Measurements from ENCODE around the gene TBCA. TPM values are rescaled to one million over a fixed set of nuclear protein-coding genes. Genes with fewer than 3 reads are reported as not detected.
A peak's percentile ranks its signal among the peaks of the same experiment; 100 is the strongest.
"Not testable (repeated sequence)": the region's sequence is repeated elsewhere in the genome, so short reads cannot be mapped to it uniquely, and the experiment has no call there.

TBCA gene
- total RNA-seq, 2 experiments from 2014 or later: 156 to 166 TPM

- Mint-ChIP-seq H3K27ac (peak overlapping the region; percentile 26), H3K36me3 (peaks cover 14% of the 10 kb centered on the region), H3K27me3 (no peaks in the 10 kb centered on the region), H3K4me3 (no peak overlapping the region), H3K9me3 (peaks cover 2% of the 10 kb centered on the region), H3K4me1 (peaks cover 7% of the 10 kb centered on the region)
- POLR2A ChIA-PET: no interaction called here
- DNase-seq (no peak), ATAC-seq (ENCODE audit: low read depth) (no peak)
Observed at GRCh38 chr5:77718934-77719610, 57.1 kb downstream of the TBCA start.

- no peaks in the 10 kb centered on the region for H3K9me3 Mint-ChIP-seq
- H3K27ac Mint-ChIP-seq: no peak overlapping the region
- POLR2A ChIA-PET: no interaction called here
- no peak for ATAC-seq (ENCODE audit: low read depth)
- no peak for DNase-seq
- H3K27me3 Mint-ChIP-seq: no peaks in the 10 kb centered on the region
- no peaks in the 10 kb centered on the region for H3K4me1 Mint-ChIP-seq
- peaks cover 18% of the 10 kb centered on the region for H3K36me3 Mint-ChIP-seq
- H3K4me3 Mint-ChIP-seq: no peak overlapping the region
Observed at GRCh38 chr5:77709993-77710685, 66.0 kb downstream of the TBCA start.

DNA sequence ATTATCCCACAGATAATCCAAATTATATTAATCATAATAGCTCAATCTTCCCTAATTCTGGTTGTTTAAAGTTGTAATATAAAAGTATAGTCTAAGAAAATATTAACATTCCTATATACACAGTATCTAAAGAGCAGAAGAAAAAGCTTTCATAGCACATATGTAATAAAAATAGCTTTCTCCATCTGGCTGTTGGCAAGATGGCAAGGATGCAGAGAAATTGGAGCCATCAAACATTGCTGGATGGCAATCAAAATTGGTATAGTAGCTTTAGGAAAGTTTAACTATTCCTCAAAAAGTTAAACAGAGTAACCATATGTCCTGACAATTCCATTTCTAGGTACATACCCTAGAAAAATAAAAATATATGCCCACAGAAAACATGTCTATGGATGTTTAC lies 66.8 kb downstream of the TBCA start:
- no peak for ATAC-seq (ENCODE audit: low read depth)
- Mint-ChIP-seq H3K27me3 (no peaks in the 10 kb centered on the region), H3K4me3 (no peak overlapping the region), H3K9me3 (no peaks in the 10 kb centered on the region), H3K4me1 (no peaks in the 10 kb centered on the region), H3K27ac (no peak overlapping the region), H3K36me3 (peaks cover 24% of the 10 kb centered on the region)
- POLR2A ChIA-PET: interaction anchor here (0.6 kb wide), 1 partner anchor 28 kb away, joined by 3 read pairs; no protein-coding TSS in a partner anchor
- no peak for DNase-seq

DNA sequence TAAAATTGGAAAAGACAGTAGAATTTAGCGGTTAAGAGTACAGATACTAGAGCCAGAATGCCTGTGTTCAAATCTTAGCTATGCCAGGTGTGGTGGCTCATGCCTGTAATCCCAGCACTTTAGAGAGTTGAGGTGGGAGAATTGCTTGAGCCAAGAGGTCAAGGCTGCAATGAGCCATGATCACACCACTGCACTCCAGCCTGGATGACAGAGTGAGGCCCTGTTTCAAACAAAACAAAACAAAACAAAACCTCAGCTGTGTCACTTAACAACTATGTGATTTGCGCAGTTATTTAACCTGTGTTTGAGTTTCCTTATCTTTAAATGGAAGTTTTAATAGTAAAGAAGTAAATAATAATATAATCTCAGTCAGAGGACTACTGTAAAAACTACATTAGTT lies 68.3 kb downstream of the TBCA start:
- Mint-ChIP-seq H3K36me3 (peaks cover 33% of the 10 kb centered on the region), H3K27me3 (no peaks in the 10 kb centered on the region), H3K9me3 (no peaks in the 10 kb centered on the region), H3K4me3 (no peak overlapping the region), H3K27ac (no peak overlapping the region), H3K4me1 (no peaks in the 10 kb centered on the region)
- DNase-seq: no peak
- POLR2A ChIA-PET: no interaction called here
- no peak for ATAC-seq (ENCODE audit: low read depth)

GRCh38 chr5:77699569-77699968 lies 76.6 kb downstream of the TBCA start:
- H3K9me3 Mint-ChIP-seq; POLR2A ChIA-PET; DNase-seq; ATAC-seq (ENCODE audit: low read depth); H3K27me3 Mint-ChIP-seq; H3K4me3 Mint-ChIP-seq; H3K27ac Mint-ChIP-seq: not testable (repeated sequence)
- H3K36me3 Mint-ChIP-seq: peaks cover 59% of the 10 kb centered on the region
- H3K4me1 Mint-ChIP-seq: peaks cover 17% of the 10 kb centered on the region

DNA sequence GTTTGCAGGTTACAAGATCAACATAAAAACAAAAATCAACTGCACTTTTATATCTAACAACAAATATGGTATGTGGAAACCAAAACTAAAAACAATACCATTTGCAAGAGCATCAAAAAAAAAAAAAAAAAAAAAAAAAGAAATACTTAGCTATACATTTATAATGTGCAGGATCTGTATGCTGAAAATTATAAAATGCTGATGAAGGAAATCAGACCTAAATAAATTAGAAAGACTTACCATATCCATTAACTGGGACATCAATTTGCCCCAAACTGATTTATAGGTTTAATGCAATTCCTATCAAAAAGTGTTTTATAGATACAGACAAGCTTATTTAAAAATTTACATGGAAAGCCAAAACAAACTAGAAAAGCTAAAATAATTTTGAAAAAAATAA lies 77.2 kb downstream of the TBCA start:
- DNase-seq (no peak), ATAC-seq (ENCODE audit: low read depth) (no peak)
- peaks cover 1% of the 10 kb centered on the region for H3K9me3 Mint-ChIP-seq
- H3K4me1 Mint-ChIP-seq: peaks cover 17% of the 10 kb centered on the region
- H3K4me3 Mint-ChIP-seq: no peak overlapping the region
- no peaks in the 10 kb centered on the region for H3K27me3 Mint-ChIP-seq
- no peak overlapping the region for H3K27ac Mint-ChIP-seq
- H3K36me3 Mint-ChIP-seq: peaks cover 52% of the 10 kb centered on the region
- POLR2A ChIA-PET: no interaction called here

DNA sequence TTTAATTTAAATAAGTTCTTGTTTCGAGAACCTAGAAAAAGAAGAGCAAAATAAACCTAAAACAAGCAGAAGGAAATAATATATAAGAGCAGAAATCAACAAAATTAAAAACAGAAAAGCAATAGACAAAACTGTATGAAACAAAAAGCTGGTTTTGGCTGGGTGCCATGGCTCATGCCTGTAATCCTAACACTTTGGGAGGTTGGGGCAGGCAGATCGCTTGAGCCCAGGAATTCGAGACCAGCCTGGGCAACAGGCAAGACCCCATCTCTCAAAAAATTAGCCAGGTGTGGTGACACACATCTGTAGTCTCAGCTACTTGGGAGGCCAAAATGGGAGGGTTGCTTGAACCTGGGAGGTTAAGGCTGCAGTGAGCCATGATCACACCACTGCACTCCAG lies 78.4 kb downstream of the TBCA start:
- peaks cover 47% of the 10 kb centered on the region for H3K36me3 Mint-ChIP-seq
- H3K9me3 Mint-ChIP-seq: peaks cover 1% of the 10 kb centered on the region
- H3K4me1 Mint-ChIP-seq: peaks cover 17% of the 10 kb centered on the region
- no peak for ATAC-seq (ENCODE audit: low read depth)
- no peak overlapping the region for H3K27ac Mint-ChIP-seq
- DNase-seq: no peak
- no peaks in the 10 kb centered on the region for H3K27me3 Mint-ChIP-seq
- no peak overlapping the region for H3K4me3 Mint-ChIP-seq
- POLR2A ChIA-PET: no interaction called here

- ATAC-seq (ENCODE audit: low read depth) (no peak), DNase-seq (no peak)
- no peak overlapping the region for H3K27ac Mint-ChIP-seq
- H3K36me3 Mint-ChIP-seq: peaks cover 40% of the 10 kb centered on the region
- POLR2A ChIA-PET: no interaction called here
- H3K4me1 Mint-ChIP-seq: peaks cover 18% of the 10 kb centered on the region
- peaks cover 1% of the 10 kb centered on the region for H3K9me3 Mint-ChIP-seq
- no peaks in the 10 kb centered on the region for H3K27me3 Mint-ChIP-seq
- H3K4me3 Mint-ChIP-seq: no peak overlapping the region
Observed at GRCh38 chr5:77696120-77696519, 80.0 kb downstream of the TBCA start.

DNA sequence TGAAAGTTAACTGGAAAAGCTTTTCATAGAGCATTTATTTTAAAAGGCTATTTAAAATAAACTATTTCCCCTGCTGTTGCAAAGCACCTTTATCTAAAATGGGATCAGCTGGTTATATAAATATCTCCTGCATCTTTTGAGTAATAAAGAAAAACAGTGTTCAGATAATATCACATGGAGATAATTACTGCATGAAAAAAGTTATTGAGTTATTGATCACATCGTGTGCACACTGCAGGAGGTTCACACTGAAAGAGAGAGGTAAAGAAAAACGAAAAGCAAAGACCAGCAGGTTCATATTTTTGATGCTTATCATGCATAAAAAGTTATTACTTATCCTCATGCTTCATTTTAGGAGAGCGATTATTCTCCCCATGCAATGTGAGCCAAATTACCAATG lies 82.2 kb downstream of the TBCA start:
- peaks cover 1% of the 10 kb centered on the region for H3K9me3 Mint-ChIP-seq
- peaks cover 32% of the 10 kb centered on the region for H3K36me3 Mint-ChIP-seq

DNA sequence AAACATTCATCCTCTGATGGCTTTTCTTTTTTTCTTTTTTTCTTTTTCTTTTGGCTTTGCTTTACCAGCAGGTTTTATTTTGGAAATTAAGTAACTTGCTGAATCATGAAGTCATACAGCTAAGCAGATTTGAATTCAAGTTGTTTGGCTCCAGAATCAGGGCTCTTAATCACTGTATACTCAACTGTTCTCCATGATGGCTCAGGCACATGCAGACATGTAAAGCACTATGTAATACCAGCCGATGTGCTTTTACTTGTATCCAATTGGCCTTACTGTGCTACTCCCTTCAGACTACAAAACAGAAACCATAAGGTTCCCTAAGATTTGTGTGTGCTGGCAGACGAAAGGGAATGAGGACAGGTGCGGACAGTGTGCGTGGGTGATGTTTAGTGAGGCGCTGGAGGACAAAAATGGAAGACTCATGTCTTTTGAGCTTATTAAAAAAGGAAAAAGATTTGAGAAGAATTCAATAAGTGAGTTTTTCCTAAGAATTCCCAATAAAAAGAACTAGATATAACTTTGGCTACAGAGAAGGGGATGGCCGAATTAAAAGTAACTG lies 92.9 kb downstream of the TBCA start:
- H3K27ac Mint-ChIP-seq: no peak overlapping the region
- H3K36me3 Mint-ChIP-seq: peaks cover 1% of the 10 kb centered on the region
- POLR2A ChIA-PET: no interaction called here
- H3K4me1 Mint-ChIP-seq: no peaks in the 10 kb centered on the region
- ATAC-seq (ENCODE audit: low read depth) (no peak), DNase-seq (no peak)
- H3K27me3 Mint-ChIP-seq: peaks cover 4% of the 10 kb centered on the region
- H3K4me3 Mint-ChIP-seq: no peak overlapping the region
- no peaks in the 10 kb centered on the region for H3K9me3 Mint-ChIP-seq

More for the DNA sequence above, 82.2 kb downstream of the TBCA start:
- DNase-seq (no peak), ATAC-seq (ENCODE audit: low read depth) (no peak)
- no peak overlapping the region for H3K27ac Mint-ChIP-seq
- H3K4me1 Mint-ChIP-seq: peaks cover 6% of the 10 kb centered on the region
- H3K4me3 Mint-ChIP-seq: no peak overlapping the region
- no peaks in the 10 kb centered on the region for H3K27me3 Mint-ChIP-seq
- POLR2A ChIA-PET: no interaction called here

DNA sequence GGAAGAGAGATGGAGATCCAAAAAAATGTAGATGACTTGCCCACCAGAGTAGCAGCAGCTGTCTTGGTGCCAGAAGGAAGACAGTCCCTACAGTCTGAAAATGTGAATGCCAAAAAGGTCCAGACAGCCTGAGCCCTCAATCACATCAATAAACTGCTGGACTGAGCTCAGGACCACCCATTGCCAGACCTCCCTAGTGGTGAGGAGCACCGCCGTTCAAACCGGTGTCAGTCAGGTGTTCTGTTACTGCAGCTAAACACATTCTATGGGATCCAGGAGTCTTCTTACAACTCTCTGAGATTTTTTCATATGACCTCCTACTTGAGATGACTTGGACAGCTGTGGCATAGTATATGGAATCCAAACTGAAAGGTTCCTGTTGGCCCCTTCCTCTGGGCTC lies 105.6 kb downstream of the TBCA start:
- POLR2A ChIA-PET: no interaction called here

DNA sequence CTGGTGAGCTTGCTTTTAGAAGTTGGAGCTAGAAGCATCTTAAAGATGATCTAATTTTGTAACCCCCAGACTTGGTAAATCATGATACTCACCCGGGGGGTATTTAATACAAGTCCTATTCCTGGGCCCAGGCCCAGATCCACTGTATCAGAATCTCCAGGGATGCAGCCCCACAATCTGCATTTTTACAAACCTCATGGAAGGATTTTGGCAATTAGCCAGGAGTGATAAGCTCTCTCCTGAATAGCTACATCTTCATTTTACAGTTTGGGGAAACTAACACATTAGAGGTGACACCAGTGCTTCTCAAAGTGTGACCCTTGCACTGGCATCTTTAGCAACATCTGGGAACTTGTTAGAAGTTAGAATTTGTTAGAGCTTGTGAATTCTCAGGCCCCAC lies 106.5 kb downstream of the TBCA start:
- Mint-ChIP-seq H3K36me3 (no peaks in the 10 kb centered on the region), H3K27me3 (peaks cover 3% of the 10 kb centered on the region), H3K4me3 (no peak overlapping the region), H3K9me3 (no peaks in the 10 kb centered on the region), H3K27ac (no peak overlapping the region), H3K4me1 (no peaks in the 10 kb centered on the region)
- ATAC-seq (ENCODE audit: low read depth): no peak
- POLR2A ChIA-PET: no interaction called here
- DNase-seq: no peak

More for the DNA sequence above, 105.6 kb downstream of the TBCA start:
- Mint-ChIP-seq H3K27me3 (peaks cover 4% of the 10 kb centered on the region), H3K36me3 (no peaks in the 10 kb centered on the region), H3K27ac (no peak overlapping the region), H3K9me3 (peaks cover 5% of the 10 kb centered on the region), H3K4me3 (no peak overlapping the region), H3K4me1 (no peaks in the 10 kb centered on the region)
- ATAC-seq (ENCODE audit: low read depth): no peak
- no peak for DNase-seq

- Mint-ChIP-seq H3K9me3 (no peaks in the 10 kb centered on the region), H3K27ac (no peak overlapping the region), H3K4me3 (no peak overlapping the region), H3K4me1 (no peaks in the 10 kb centered on the region), H3K27me3 (peaks cover 14% of the 10 kb centered on the region), H3K36me3 (no peaks in the 10 kb centered on the region)
- DNase-seq (no peak), ATAC-seq (ENCODE audit: low read depth) (no peak)
- POLR2A ChIA-PET: no interaction called here
Observed at GRCh38 chr5:77663090-77663863, 112.9 kb downstream of the TBCA start.
